Effector memory CD4-positive, alpha-beta T cell (primary cell): ENCODE measurements around the gene NAV3.

Experiments
- DNase-seq, 3 donors: peaks; one replicate each; pipeline ENCODE4 v3.0.0-alpha.2; 2020
- H3K27ac ChIP-seq: 2 replicates; pipeline ENCODE4 v1.7.0; 2013; ENCODE audit warnings: mild to moderate bottlenecking, low read length, moderate library complexity; ENCODE audit not compliant: insufficient read depth, poor library complexity, severe bottlenecking
- H3K27me3 ChIP-seq: replicated peaks from 2 replicates; pipeline ENCODE4 v1.7.0; 2013; ENCODE audit warnings: mild to moderate bottlenecking, low read length; ENCODE audit not compliant: insufficient read depth, control insufficient read depth, poor library complexity, severe bottlenecking
- H3K36me3 ChIP-seq: 2 replicates; pipeline ENCODE4 v1.7.0; 2013; ENCODE audit warnings: mild to moderate bottlenecking, low read length, moderate library complexity; ENCODE audit not compliant: control insufficient read depth, insufficient read depth
- H3K4me1 ChIP-seq: 2 replicates; pipeline ENCODE4 v1.7.0; 2013; ENCODE audit warnings: low read length, mild to moderate bottlenecking; ENCODE audit not compliant: control insufficient read depth, insufficient read depth, poor library complexity, severe bottlenecking
- H3K4me3 ChIP-seq: 2 replicates; pipeline ENCODE4 v1.7.0; 2013; ENCODE audit warnings: low read length, low read depth, mild to moderate bottlenecking; ENCODE audit not compliant: insufficient read depth, poor library complexity, severe bottlenecking
- H3K9me3 ChIP-seq: 2 replicates; pipeline ENCODE4 v1.7.0; 2013; ENCODE audit warnings: mild to moderate bottlenecking, low read length, moderate library complexity; ENCODE audit not compliant: control insufficient read depth

The NAV3 gene

GRCh38 chr12:77965790-77966189, 135.1 kb downstream of the NAV3 start:
- no peaks in the 10 kb centered on the region for H3K9me3 ChIP-seq
- no peaks in the 10 kb centered on the region for H3K36me3 ChIP-seq
- H3K4me1 ChIP-seq, result no peaks in the 10 kb centered on the region
- H3K4me3 ChIP-seq, result no peak overlapping the region
- no peak overlapping the region for H3K27ac ChIP-seq
- DNase-seq, result no peak
- H3K27me3 ChIP-seq, result no peaks in the 10 kb centered on the region

GRCh38 chr12:77968021-77968420, 137.3 kb downstream of the NAV3 start:
- Histone ChIP-seq H3K4me1 (no peaks in the 10 kb centered on the region), H3K4me3 (no peak overlapping the region), H3K9me3 (no peaks in the 10 kb centered on the region), H3K36me3 (no peaks in the 10 kb centered on the region), H3K27me3 (no peaks in the 10 kb centered on the region), H3K27ac (no peak overlapping the region)
- DNase-seq, result no peak

- Histone ChIP-seq H3K27ac (no peak overlapping the region), H3K27me3 (no peaks in the 10 kb centered on the region), H3K4me3 (no peak overlapping the region), H3K36me3 (no peaks in the 10 kb centered on the region), H3K9me3 (no peaks in the 10 kb centered on the region), H3K4me1 (no peaks in the 10 kb centered on the region)
- no peak for DNase-seq
Observed at GRCh38 chr12:77968571-77968970, 137.9 kb downstream of the NAV3 start.

GRCh38 chr12:77973579-77973978, 142.9 kb downstream of the NAV3 start:
- no peak for DNase-seq
- H3K4me3 ChIP-seq, result no peak overlapping the region
- H3K9me3 ChIP-seq, result no peaks in the 10 kb centered on the region
- H3K36me3 ChIP-seq, result no peaks in the 10 kb centered on the region
- H3K27me3 ChIP-seq, result no peaks in the 10 kb centered on the region
- H3K4me1 ChIP-seq, result no peaks in the 10 kb centered on the region
- H3K27ac ChIP-seq, result no peak overlapping the region

GRCh38 chr12:77974645-77975044, 144.0 kb downstream of the NAV3 start:
- Histone ChIP-seq H3K27me3 (no peaks in the 10 kb centered on the region), H3K4me3 (no peak overlapping the region), H3K4me1 (no peaks in the 10 kb centered on the region), H3K9me3 (no peaks in the 10 kb centered on the region), H3K27ac (no peak overlapping the region), H3K36me3 (no peaks in the 10 kb centered on the region)
- DNase-seq, result no peak

GRCh38 chr12:77979597-77980250, 149.0 kb downstream of the NAV3 start:
- Histone ChIP-seq H3K4me3 (no peak overlapping the region), H3K27ac (no peak overlapping the region), H3K4me1 (no peaks in the 10 kb centered on the region), H3K36me3 (no peaks in the 10 kb centered on the region), H3K9me3 (no peaks in the 10 kb centered on the region), H3K27me3 (no peaks in the 10 kb centered on the region)
- no peak for DNase-seq

- Histone ChIP-seq H3K4me3 (no peak overlapping the region), H3K27ac (no peak overlapping the region), H3K4me1 (no peaks in the 10 kb centered on the region), H3K36me3 (no peaks in the 10 kb centered on the region), H3K9me3 (no peaks in the 10 kb centered on the region), H3K27me3 (no peaks in the 10 kb centered on the region)
- DNase-seq, result no peak
Observed at GRCh38 chr12:77980782-77981181, 150.1 kb downstream of the NAV3 start.

GRCh38 chr12:77983859-77984258, 153.2 kb downstream of the NAV3 start:
- H3K27ac ChIP-seq, result no peak overlapping the region
- no peaks in the 10 kb centered on the region for H3K4me1 ChIP-seq
- no peaks in the 10 kb centered on the region for H3K36me3 ChIP-seq
- DNase-seq, result no peak
- no peaks in the 10 kb centered on the region for H3K9me3 ChIP-seq
- no peaks in the 10 kb centered on the region for H3K27me3 ChIP-seq
- H3K4me3 ChIP-seq, result no peak overlapping the region

GRCh38 chr12:77992760-77993159, 162.1 kb downstream of the NAV3 start:
- no peak for DNase-seq
- Histone ChIP-seq H3K27me3 (no peaks in the 10 kb centered on the region), H3K9me3 (no peaks in the 10 kb centered on the region), H3K4me1 (no peaks in the 10 kb centered on the region), H3K36me3 (no peaks in the 10 kb centered on the region), H3K27ac (no peak overlapping the region), H3K4me3 (no peak overlapping the region)

GRCh38 chr12:77993658-77994057, 163.0 kb downstream of the NAV3 start:
- H3K27ac ChIP-seq, result no peak overlapping the region
- no peak for DNase-seq
- no peaks in the 10 kb centered on the region for H3K9me3 ChIP-seq
- H3K4me1 ChIP-seq, result no peaks in the 10 kb centered on the region
- no peaks in the 10 kb centered on the region for H3K27me3 ChIP-seq
- H3K4me3 ChIP-seq, result no peak overlapping the region
- no peaks in the 10 kb centered on the region for H3K36me3 ChIP-seq
